DMS79 treated with DMSO at 0.1 percent for 48 hours (cell line): ENCODE results near the gene FCHO1.

Experiments
- DNase-seq: peaks from one replicate; lab custom pipeline; 2025; lab: John Stamatoyannopoulos, UW

FCHO1 gene

DNA sequence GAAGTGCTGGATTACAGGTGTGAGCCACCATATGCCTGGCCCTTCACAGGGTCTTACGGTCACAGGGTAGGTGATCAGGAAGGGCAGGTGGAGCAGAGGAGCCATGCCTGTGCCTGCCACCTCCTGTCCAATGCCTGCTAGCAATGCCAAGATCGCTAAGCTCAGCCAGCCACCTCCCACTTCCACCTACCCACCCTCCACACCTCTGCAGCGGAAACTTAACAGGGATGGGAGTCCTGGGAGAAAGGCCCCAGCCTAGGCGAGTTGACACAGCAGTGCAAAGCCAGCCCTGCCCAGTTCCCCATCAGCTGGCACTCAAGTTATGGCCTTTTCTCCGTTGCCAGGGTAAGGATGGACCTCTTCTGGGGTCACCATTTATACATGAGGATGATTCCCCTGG is 15.9 kb upstream of the FCHO1 start:
- no peak for DNase-seq

DNA sequence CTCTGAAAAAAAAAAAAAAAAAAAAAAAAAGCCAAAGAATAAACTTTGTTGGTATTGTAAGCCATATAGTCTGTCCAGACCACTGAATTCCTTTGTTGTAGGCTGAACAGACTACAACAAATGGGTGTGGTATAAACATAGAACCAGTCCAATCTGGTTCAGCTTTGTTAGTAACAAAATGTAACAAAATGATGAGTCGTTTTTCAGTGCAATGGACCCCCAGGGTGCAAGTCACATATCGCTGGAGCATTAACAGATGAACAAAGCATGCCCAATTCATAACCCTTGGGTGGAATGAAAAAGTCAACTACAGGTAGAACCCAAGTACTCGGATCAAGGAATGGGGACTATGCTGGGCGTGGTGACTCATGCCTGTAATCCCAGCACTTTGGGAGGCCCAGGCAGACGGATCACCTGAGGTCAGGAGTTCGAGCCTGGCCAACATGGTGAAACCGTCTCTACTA is 13.6 kb upstream of the FCHO1 start:
- DNase-seq = no peak

DNA sequence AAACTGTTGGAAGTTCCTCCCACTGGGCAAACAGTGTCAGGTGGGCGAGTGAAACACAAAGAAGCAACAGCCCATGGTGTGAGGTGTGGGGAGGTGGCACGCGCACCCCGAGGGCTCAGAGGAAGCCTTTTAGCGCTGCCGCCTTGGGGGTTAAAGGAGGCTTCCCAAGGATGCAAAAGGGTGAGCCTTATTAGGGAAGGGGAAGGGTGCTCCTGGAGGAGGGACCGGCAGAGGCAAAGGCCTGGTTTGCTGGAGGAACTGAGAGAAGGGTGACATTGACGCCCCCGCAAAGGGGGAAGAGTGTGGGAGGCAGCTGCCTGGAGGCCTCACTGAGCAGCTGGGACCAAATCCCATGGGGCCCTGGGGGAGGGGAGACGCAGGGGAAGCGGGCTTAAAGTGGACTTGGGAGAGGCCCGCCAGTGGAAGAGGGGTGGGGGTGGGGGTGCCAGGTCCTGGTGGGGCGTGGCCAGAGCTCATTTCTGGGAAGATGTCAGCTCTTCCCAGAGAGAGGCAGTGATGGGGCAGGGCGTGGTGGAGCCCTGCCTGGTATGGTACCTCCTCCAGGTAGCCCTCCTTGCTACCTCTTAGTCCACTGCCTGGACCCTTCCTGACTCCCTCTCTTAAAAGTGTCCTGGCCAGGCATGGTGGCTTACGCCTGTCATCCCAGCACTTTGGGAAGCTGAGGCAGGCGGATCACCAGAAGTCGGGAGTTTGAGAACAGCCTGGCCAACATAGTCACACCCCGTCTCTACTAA is 12.0 kb upstream of the FCHO1 start:
- no peak for DNase-seq

DNA sequence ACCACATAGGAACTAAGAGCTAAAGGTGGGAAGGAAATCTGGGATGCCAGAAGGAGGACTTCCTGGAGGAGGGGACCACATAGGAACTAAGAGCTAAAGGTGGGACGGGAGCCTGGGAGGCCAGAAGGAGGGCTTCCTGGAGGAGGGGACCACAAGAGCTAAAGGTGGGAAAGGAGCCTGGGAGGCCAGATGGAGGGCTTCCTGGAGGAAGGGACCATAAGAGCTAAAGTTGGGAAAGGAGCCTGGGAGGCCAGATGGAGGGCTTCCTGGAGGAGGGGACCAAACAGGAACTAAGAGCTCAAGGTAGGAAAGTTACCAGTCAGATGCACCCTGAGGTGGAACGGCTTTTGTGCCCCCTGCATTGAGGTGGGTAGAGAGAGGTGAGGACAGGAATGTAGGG is 9.8 kb upstream of the FCHO1 start:
- DNase-seq = no peak

DNA sequence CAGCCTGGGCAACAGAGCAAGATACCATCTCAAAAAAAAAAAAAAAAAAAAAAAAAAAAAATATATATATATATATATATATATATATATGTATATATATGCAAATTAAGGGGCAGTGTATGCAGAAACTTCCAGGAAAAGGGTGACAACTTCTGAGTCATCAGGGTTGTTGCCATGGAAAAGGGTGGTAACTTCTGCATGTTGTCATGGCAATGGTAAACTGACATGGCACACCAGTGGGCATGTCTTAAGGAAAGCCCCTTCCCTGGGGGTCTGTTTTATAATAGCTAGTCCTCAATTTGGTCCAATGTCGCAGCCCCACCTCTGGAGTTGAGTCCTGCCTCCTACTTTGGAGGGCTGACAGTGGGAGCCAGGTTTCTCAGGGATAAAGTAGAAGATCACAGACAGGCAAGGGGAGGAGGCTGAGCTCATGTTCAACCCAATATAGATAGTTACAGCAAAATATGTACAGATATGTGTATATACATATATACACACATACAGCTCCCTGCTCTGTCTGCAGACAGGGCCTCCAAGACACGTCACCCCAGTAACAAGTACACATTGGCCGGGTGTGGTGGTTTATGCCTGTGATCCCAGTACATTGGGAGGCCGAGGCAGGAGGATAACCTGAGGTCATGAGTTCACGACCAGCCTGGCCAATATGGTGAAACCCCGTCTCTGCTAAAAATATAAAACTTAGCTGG is 7.2 kb upstream of the FCHO1 start:
- DNase-seq = no peak

DNA sequence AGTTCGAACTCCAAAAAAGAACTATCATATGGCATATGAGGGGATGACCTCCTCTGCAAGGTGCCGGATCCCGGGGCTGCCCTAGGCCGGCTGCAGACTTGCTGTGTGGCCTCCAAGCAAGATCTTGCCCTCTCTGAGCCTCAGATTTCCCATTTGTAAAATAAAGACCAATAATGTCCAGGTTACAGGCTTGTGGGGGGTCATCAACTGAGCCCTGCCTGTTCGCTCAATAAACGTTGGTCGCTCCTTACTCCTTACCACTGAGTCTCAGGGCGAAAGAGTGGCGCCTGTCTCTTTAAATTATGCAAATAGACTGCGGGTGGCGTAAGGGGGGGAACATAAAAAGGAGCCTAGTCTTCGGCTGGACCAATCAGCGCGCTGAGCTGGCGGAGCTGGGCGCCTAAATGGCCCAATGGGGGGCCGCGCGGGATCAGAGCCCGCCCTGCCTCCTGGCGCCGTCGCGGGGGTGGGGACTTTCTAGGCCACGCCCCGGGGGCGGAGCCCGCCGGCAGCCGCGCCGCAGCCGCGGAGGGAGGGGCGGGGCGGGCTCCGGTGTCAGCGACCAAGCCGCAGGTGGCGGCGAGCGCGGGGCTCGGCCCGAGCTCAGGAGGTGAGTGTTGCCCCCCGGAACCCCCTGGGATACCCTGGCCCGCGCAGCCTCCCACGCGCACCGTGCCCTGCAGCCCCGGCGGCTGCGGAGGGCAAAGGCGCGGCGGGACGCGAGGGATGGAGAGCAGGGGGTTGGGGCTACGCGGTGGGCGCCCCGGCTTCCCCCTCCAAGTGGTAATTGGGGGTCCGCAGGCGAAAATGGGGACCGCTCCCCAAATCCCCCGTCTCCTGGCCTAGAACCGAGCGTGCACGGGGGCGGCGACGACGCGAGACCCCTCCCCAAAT is 3.8 kb upstream of the FCHO1 start:
- DNase-seq = peak; percentile 86

DNA sequence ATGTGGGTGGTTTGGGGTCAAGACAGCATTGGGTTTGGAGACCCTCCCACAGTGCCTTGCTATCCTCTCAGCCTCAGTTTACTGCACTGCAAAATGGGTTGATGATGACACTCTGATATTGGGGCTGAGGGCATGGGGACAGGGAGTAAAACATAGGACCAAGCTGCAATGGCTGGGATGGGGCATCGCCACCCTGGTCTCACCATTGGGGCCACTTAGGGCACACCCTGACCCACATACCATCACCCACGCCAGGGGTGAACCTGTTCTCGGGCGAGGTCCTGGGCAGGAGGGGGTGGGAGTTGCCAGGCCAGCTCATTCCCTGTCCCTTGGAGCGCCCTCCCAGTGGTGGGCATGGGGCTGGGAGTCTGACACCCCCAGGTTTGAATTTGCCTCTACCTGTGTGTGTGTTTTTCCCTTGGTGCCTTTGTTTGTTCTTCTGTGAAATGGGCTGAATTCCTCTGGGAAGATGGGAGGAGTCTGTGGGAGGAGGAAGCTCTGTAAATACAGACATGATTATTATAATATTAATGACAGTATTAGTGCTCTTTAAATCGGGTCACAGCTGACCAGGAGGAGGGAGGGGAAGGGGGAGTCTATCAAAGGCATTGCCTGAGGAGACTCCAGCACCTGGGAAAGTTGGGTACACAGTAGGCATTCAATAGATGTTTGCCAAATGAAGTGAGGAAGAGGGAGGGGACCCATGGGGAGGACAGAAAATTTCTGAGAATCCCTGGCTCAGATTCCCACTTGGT is 2.2 kb upstream of the FCHO1 start:
- no peak for DNase-seq

DNA sequence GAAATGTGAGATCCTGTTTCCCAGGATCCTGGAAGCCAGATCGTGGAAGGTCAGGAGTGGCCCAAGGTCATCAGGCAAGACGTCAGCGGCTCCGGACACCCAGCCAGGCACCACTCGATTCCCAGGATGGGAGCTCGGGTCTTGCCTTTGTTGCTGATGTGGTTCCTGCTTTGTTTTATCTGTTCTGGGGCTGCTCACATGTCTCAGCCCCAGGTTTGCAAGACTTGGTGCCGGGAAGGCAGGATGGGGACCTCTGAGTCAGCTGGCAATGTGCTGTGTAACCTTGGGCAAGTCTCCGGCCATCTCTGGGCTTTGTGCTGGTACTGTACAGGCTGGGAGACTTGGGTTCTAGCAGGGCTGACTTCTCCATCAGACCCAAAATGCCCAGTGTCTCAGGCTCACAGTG is 1.4 kb upstream of the FCHO1 start:
- DNase-seq = no peak

DNA sequence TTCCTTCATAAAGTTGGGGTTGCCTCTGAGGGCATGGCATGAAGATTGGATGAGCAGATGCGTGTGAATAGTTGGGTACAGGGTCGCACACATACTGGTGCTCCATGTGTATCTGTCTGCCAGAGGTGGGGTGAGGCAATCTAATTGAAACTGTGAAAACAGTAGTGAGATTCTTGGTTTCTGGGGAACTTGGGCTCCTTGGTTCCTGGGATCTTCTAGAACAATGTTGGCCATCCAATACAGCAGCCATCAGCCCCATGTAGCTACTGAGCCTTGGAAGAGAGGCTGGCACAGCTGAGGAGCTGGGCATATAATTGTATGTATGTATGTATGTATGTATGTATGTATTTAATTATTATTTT is 616 bp downstream of the FCHO1 start:
- DNase-seq = no peak

DNA sequence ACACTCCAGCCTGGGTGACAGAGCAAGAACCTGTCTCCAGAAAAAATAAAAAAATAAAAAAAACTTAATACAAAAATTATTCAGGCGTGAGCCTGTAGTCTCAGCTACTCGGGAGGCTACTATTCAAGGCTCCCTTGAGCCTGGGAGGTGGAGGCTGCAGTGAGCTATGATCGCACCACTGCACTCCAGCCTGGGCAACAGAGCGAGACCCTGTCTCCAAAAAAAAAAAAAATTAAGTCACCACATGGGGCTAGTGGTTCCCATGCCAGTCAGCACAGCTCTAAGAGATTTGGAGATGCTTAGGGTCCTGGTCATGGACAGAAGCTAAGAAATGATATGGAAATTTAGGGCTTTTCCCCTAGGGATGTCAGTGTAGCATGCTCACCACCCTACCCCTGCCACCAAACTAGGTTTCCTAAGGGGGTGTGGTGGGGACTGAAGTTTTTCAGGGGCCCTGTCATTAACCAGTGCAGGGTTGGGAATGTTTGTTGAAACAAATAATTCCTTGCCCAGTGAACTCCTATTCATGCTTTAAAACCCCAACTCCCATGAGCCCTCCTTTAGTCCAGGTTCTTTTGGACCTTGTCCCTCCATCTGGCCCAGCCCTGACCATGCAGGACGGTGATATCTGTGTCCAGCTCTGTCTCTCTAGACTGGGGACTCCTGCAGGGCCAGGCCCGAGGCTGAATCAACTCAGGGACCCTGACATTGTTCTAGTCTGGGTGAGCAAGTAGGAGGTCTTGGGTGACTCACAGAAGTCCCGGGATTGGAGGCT is 1.8 kb downstream of the FCHO1 start:
- DNase-seq = no peak

DNA sequence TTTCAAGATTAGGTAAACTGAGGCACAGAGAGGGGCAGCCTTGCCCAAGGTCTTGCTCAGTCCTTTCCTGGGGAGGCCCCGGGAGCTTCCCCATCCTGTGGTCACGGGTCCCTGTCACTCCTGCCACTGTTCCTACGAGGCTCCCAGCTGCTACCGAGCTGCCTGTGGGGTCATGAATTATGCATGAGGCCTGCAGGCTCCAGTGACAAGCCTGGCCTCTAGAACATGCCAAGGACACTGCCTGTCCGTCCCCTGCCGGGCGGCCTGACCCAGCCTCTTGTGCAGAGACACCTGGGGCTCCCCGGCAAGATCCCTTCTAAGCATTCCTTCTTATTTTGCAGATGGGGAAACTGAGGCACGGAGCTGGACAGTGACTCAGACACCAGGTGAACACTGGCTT is 2.7 kb downstream of the FCHO1 start:
- DNase-seq = no peak

DNA sequence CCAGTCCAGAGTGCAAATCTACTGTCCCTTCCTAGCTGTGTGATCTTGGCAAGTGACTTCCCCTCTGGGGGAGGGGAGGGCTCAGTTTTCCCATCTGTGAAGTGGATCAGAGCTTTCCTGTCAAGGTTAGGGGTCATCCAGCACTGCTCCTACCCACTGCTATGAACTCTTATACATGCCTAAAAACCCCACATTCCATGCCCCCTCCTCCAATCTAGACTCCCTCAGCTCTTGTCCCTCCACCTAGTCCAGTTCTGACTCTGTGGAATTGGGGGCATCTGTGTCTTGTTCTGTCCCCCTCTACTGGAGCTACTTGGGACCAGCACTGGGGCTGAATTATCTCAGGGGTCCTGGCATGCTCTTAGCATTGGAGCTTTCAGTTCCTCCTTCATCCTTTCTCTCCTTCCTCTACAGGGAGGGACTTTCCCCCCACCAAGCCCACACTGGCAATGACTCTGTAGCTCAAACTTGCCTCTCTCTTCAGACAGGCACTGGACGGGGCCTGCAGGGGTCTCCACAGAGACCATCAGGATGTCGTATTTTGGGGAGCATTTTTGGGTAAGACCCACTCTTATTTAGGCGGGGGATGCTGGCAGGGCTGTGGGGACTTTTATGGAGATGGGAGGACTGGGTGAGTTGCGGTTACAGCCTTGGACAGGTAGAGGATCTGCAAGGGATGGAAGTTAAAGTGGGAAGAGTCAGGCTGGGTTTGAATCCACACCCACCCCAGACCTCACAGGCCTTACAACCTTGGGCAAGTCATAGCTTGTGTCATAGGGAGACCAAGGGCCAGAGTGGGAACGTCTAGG is 3.6 kb downstream of the FCHO1 start:
- DNase-seq = no peak

DNA sequence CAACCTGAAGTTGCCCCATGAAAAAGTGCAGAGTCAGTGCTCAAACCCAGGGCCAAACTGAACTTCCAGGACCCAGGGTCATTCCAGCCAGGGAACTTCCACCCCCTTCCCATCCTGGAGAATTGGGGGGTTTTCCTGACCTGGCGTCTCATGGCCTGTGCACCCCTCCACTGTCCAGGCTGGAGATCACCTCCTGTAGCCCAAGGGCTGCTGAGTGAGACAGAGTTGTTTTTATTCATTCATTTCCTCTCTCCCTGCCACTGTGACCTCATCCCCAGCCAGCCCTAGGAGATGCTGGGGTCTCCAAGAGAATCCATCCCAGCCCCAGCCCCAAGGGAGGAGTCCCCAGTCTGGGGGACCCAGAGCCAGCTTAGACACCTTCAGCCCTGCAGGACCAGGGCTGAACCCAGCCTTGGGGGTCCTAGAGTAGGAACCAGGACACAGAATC is 4.2 kb downstream of the FCHO1 start:
- no peak for DNase-seq

DNA sequence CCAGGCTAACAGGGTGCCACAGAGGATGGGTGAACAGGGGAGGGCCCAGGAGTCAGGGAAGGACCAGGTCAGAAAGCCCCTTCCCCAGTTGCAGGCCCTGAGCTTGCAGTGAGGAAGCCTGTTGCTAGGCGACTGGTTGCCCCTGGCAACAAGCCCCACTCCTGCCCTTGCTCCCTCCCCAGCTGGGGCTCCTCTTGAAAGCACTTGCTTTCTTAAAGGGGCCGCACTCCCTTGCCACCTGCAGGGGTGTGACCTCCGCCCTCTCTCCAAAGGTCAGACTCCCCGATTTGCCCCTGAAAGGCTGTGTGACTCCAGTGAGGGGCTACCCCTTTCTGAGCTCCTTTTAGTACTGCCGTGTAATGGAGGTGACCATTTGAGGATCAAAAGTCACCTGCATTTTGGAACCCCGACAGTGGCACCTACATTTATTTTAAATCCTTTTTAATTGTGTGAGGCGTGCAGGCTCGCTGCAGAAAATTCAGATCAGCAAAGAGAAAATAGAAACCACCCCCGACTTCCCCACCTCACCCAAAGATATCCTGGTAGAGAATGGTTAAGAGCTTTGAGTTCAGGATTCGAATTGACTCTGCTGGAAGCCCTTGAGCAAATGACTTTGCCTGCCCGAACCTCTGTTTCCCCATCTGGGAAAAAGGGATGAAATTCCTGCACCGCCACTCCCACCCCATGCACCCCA is 4.8 kb downstream of the FCHO1 start:
- DNase-seq = peak; percentile 50

DNA sequence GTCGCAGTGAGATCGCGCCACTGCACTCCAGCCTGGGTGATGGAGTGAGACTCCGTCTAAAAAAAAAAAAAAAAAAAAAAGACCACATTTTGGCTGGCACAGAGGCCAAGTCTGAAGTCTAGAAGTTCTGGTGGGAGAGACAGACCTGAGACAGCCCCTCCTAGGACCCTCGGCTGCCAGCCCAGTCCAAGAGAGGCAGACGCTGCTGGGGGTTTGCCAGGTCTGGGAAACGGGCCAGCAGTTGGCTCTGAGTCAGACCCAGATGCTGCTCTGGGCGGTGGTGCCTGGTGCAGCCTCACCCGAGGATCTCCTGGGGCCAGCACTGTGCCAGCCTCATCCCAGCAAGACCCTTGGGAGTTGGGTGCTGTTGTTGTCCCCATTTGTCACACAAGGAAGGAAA is 5.8 kb downstream of the FCHO1 start:
- DNase-seq = peak; percentile 63

DNA sequence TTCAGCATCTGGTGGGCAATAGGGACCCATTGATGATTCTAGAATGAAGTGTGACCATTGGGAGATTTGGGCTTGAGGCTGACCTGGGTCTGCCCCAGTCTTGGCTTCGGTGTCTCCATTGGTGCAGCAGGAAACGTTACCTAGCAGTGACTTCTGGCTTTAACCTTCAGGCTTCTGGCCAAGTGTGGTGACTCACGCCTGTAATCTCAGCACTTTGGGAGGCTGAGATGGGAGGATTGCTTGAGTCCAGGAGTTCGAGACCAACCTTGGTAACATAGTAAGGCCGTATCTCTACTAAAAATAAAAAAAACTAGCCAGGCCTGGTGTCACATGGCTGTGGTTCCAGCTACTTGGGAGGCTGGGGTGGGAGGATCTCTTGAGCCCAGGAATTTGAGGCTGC is 7.2 kb downstream of the FCHO1 start:
- no peak for DNase-seq

DNA sequence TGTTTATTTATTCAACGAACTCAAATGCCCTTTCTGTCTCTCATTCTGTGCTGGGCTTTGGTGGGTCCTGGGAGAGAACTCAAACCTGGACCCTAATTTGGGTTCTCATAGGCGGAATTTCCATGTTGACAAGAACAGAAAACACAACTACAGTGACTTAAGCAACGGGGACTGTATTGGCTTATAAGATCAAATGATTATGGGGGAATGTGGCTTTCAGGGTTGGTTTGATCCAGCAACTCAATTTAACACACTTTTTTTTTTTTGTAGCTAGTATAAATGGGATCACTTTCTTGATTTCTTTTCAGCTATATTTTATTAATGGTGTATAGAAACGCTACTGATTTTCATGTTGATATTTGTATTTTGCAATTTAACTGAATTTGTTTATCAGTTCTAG is 9.9 kb downstream of the FCHO1 start:
- no peak for DNase-seq

DNA sequence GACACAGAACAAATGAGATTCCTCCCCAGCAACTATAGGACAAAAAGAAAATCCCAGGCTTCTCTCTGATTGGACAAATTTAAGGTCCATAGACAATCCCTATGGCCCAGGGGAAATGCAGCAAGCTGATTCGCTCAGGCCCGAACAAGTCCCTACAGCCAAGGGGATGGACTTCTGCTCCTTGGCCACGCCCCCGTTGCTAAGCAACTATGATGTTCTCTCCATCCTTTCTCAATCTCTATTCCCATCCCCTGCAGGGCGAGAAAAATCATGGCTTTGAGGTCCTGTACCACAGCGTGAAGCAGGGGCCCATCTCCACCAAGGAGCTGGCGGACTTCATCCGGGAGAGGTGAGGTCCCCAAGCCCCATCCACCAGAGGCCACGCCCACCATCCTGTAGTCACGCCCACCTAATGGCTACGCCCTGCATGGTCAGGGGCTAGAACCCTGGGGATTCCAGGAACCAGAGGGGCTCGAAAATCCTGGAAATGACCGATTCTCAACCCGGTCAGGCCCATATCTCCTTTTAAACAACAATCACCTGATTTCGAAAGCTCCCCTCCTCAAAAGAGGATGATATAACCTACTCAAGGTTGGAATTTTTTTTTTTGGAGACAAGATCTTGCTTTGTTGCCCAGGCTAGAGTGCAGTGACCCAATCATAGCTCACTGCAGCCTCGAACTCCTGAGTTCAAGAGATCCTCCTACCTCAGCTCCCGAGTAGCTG is 11.4 kb downstream of the FCHO1 start:
- DNase-seq = no peak

DNA sequence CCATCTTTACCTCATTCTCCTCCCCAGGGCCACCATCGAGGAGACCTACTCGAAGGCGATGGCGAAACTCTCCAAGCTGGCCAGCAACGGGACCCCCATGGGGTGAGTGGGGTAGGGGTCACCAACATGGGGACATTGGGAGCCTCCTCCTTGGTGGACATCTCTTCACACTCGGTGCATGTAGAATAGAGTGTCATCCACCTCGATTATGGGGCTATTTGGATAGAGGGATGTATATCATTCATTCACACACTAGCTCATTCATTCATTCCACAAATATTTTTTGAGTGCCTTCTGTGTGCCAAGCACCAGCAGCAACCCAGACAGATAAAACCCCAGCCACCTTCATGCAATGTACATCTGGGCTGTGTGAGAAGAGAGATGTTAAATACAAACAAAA is 13.1 kb downstream of the FCHO1 start:
- no peak for DNase-seq
